ENCODE measurements around the gene LONP2. TPM values are rescaled to one million over a fixed set of nuclear protein-coding genes. Genes with fewer than 3 reads are reported as not detected.

LONP2 gene
- total RNA-seq, 2 experiments from 2014 or later: 77.2 to 81.0 TPM

- DNase-seq: no peak
- peaks cover 17% of the 10 kb centered on the region for H3K36me3 ChIP-seq (ENCODE audit: insufficient read depth, low read length)
- H3K4me3 Mint-ChIP-seq: no peak overlapping the region
- H3K27me3 ChIP-seq (ENCODE audit: control insufficient read depth in 1 of 2, insufficient read depth in 2 of 2, low read length in 2 of 2): no peaks in the 10 kb centered on the region
- H3K27ac Mint-ChIP-seq: no peak overlapping the region
- H3K27me3 Mint-ChIP-seq: no peaks in the 10 kb centered on the region
- H3K36me3 Mint-ChIP-seq (ENCODE audit: low read depth): peaks cover 33% of the 10 kb centered on the region
- no peak overlapping the region for H3K27ac ChIP-seq (ENCODE audit: low read depth in 1 of 2, low read length in 2 of 2)
- H3K4me3 ChIP-seq (ENCODE audit: low read length): no peak overlapping the region
- peaks cover 17% of the 10 kb centered on the region for H3K4me1 Mint-ChIP-seq (ENCODE audit: low read depth)
- H3K9me3 Mint-ChIP-seq: no peaks in the 10 kb centered on the region
- CTCF ChIA-PET: interaction anchor here (1.1 to 2.8 kb wide), 3 partner anchors 24 to 271 kb away, joined by 3 to 15 read pairs (median 6); no protein-coding TSS in a partner anchor
- H3K4me1 ChIP-seq (ENCODE audit: insufficient read depth, low read length): peaks cover under 1% of the 10 kb centered on the region
- POLR2A ChIA-PET: no interaction called here
- no peaks in the 10 kb centered on the region for H3K9me3 ChIP-seq (ENCODE audit: control insufficient read depth in 1 of 2, insufficient read depth in 1 of 2, low read length in 2 of 2)
- ATAC-seq (ENCODE audit: poor library complexity): no peak
- intact Hi-C loops (cut with DNase I, micrococcal nuclease): no loop called here
- no peak for TF ChIP-seq CTCF (IDR thresholded peaks at IDR 0.05)
Observed at GRCh38 chr16:48359983-48360382, 115.9 kb downstream of the LONP2 start.

GRCh38 chr16:48361012-48361411 is 116.9 kb downstream of the LONP2 start:
- no peaks in the 10 kb centered on the region for H3K9me3 ChIP-seq (ENCODE audit: control insufficient read depth in 1 of 2, insufficient read depth in 1 of 2, low read length in 2 of 2)
- no peaks in the 10 kb centered on the region for H3K9me3 Mint-ChIP-seq
- intact Hi-C loops (cut with DNase I, micrococcal nuclease): no loop called here
- no peak overlapping the region for H3K27ac ChIP-seq (ENCODE audit: low read depth in 1 of 2, low read length in 2 of 2)
- no peak overlapping the region for H3K27ac Mint-ChIP-seq
- H3K4me3 ChIP-seq (ENCODE audit: low read length): no peak overlapping the region
- no peaks in the 10 kb centered on the region for H3K27me3 ChIP-seq (ENCODE audit: control insufficient read depth in 1 of 2, insufficient read depth in 2 of 2, low read length in 2 of 2)
- H3K4me1 ChIP-seq (ENCODE audit: insufficient read depth, low read length): peaks cover 9% of the 10 kb centered on the region
- POLR2A ChIA-PET: interaction anchor here (0.7 kb wide), 2 partner anchors 252 to 1547 kb away, joined by 3 to 4 read pairs; no protein-coding TSS in a partner anchor
- peaks cover 23% of the 10 kb centered on the region for H3K4me1 Mint-ChIP-seq (ENCODE audit: low read depth)
- no peak for TF ChIP-seq CTCF (IDR thresholded peaks at IDR 0.05)
- DNase-seq (no peak), ATAC-seq (ENCODE audit: poor library complexity) (no peak)
- peaks cover 28% of the 10 kb centered on the region for H3K36me3 Mint-ChIP-seq (ENCODE audit: low read depth)
- H3K4me3 Mint-ChIP-seq: no peak overlapping the region
- CTCF ChIA-PET: interaction anchor here (1.6 to 2.8 kb wide), 2 partner anchors 262 to 270 kb away, joined by 6 to 15 read pairs; no protein-coding TSS in a partner anchor
- peaks cover 12% of the 10 kb centered on the region for H3K36me3 ChIP-seq (ENCODE audit: insufficient read depth, low read length)
- H3K27me3 Mint-ChIP-seq: no peaks in the 10 kb centered on the region

GRCh38 chr16:48361540-48362144 is 117.5 kb downstream of the LONP2 start:
- H3K4me3 Mint-ChIP-seq: peak overlapping the region; percentile 20
- ChIA-PET CTCF (interaction anchor here (1.6 to 2.8 kb wide), 2 partner anchors 262 to 269 kb away, joined by 6 to 15 read pairs; no protein-coding TSS in a partner anchor), POLR2A (interaction anchor here (0.7 kb wide), 1 partner anchor 251 kb away, joined by 3 read pairs; no protein-coding TSS in a partner anchor)
- DNase-seq (no peak), ATAC-seq (ENCODE audit: poor library complexity) (no peak)
- no peaks in the 10 kb centered on the region for H3K27me3 ChIP-seq (ENCODE audit: control insufficient read depth in 1 of 2, insufficient read depth in 2 of 2, low read length in 2 of 2)
- no peak overlapping the region for H3K27ac ChIP-seq (ENCODE audit: low read depth in 1 of 2, low read length in 2 of 2)
- no peaks in the 10 kb centered on the region for H3K9me3 Mint-ChIP-seq
- intact Hi-C loops (cut with DNase I, micrococcal nuclease): no loop called here
- H3K36me3 ChIP-seq (ENCODE audit: insufficient read depth, low read length): peaks cover 12% of the 10 kb centered on the region
- no peak overlapping the region for H3K4me3 ChIP-seq (ENCODE audit: low read length)
- peaks cover 29% of the 10 kb centered on the region for H3K4me1 Mint-ChIP-seq (ENCODE audit: low read depth)
- H3K27me3 Mint-ChIP-seq: no peaks in the 10 kb centered on the region
- H3K9me3 ChIP-seq (ENCODE audit: control insufficient read depth in 1 of 2, insufficient read depth in 1 of 2, low read length in 2 of 2): no peaks in the 10 kb centered on the region
- peaks cover 12% of the 10 kb centered on the region for H3K4me1 ChIP-seq (ENCODE audit: insufficient read depth, low read length)
- H3K36me3 Mint-ChIP-seq (ENCODE audit: low read depth): peaks cover 34% of the 10 kb centered on the region
- TF ChIP-seq CTCF (IDR thresholded peaks at IDR 0.05): no peak
- H3K27ac Mint-ChIP-seq: no peak overlapping the region
